Measurements from ENCODE around the gene ATP2B2.
A peak's percentile ranks its signal among the peaks of the same experiment; 100 is the strongest.

Gene ATP2B2

DNA sequence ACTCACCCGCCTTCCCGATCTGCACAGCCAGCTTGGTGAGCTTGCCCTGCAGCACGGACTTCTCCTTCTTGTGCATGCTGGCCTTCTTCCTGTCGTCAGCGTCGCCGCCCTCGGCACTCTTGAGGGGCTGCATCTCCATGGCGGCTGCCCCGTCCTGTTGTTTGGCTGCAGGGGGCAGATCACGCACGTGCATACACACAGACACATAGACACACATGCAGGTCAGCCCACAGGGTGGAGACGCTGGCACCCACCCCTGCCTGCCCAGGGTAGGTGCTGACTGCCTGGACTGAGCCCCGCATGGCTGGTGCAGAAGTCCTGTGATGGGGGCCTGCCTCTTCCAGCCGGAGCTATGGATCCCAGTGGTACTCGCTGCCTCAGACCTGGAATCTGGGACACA is 127.1 kb downstream of the ATP2B2 start:
- H3K27ac ChIP-seq (ENCODE audit: low read depth, low read length) = no peak overlapping the region
- no peak for DNase-seq
- no peaks in the 10 kb centered on the region for H3K79me2 ChIP-seq (ENCODE audit: control insufficient read depth, insufficient read depth, low read length, poor library complexity)
- H3K36me3 ChIP-seq (ENCODE audit: control insufficient read depth in 1 of 2, insufficient read depth in 2 of 2, low read length in 2 of 2) = no peaks in the 10 kb centered on the region
- no peak overlapping the region for H3K23ac ChIP-seq (ENCODE audit: low read length)
- no peak overlapping the region for H3K4me2 ChIP-seq (ENCODE audit: low read length)
- H3K4me3 ChIP-seq (ENCODE audit: low read depth, low read length) = peak overlapping the region; percentile 33
- no peaks in the 10 kb centered on the region for H3K9me3 ChIP-seq (ENCODE audit: insufficient read depth, low read depth, low read length)
- H4K12ac ChIP-seq (ENCODE audit: low read depth, low read length) = no peak overlapping the region
- H2AFZ ChIP-seq (ENCODE audit: insufficient read depth, low read length, poor library complexity) = no peak overlapping the region
- H2BK5ac ChIP-seq (ENCODE audit: low read depth, low read length, poor library complexity) = no peak overlapping the region
- no peaks in the 10 kb centered on the region for H3K4me1 ChIP-seq (ENCODE audit: control insufficient read depth in 1 of 2, insufficient read depth in 2 of 2, low read length in 2 of 2)
- no peak overlapping the region for H2BK120ac ChIP-seq (ENCODE audit: insufficient read depth, low read length, poor library complexity)
- no peak overlapping the region for H4K91ac ChIP-seq (ENCODE audit: low read depth, low read length)
- H3K14ac ChIP-seq (ENCODE audit: low read length) = no peak overlapping the region
- H3K9ac ChIP-seq (ENCODE audit: low read length) = no peak overlapping the region
- no peaks in the 10 kb centered on the region for H3K79me1 ChIP-seq (ENCODE audit: low read length)
- no peak overlapping the region for H2AK5ac ChIP-seq (ENCODE audit: low read length)
- no peak overlapping the region for H3K4ac ChIP-seq (ENCODE audit: low read depth, low read length)
- H3K27me3 ChIP-seq (ENCODE audit: insufficient read depth, low read length) = peaks cover 2% of the 10 kb centered on the region
- no peak overlapping the region for H4K8ac ChIP-seq (ENCODE audit: low read depth, low read length)
- no CpG with 5 or more reads among the region's 16 CpGs for WGBS (ENCODE audit: extremely low coverage, insufficient coverage, insufficient read length)
- H2BK12ac ChIP-seq (ENCODE audit: low read length) = no peak overlapping the region
- no peak overlapping the region for H3K18ac ChIP-seq (ENCODE audit: low read length)

DNA sequence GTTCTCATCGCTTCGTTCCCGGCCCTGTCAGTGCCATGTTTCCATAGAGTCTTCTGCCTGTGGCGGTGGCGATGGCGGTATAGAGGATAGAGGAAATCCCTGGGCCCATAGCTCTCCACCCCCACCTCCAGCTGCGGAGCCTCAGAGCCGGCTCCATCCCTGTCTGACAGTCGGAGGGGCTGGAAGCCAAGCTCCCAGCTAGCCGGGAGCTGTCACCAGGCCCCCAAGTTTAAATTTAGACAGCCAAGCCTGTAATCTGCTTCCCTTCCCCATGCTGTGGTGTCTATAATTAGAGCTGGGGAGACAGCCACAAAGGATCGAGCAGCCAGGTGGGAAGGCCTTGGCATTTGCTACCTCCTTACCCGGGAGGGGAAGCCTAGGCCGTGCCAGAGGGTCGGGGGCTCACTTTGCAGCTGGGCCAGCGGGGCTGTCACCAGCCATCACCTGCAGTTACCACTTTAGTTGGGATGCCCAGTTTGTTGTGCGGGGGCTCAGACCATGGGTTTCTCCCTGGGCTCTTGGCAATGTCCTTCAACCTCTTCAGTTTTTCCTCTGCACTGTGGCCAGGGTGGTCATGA is 128.1 kb downstream of the ATP2B2 start:
- Histone ChIP-seq H2AK5ac (ENCODE audit: low read length) (no peak overlapping the region), H3K79me1 (ENCODE audit: low read length) (no peaks in the 10 kb centered on the region), H2BK12ac (ENCODE audit: low read length) (no peak overlapping the region), H3K9ac (ENCODE audit: low read length) (no peak overlapping the region), H4K91ac (ENCODE audit: low read depth, low read length) (no peak overlapping the region), H2BK120ac (ENCODE audit: insufficient read depth, low read length, poor library complexity) (no peak overlapping the region), H3K9me3 (ENCODE audit: insufficient read depth, low read depth, low read length) (no peaks in the 10 kb centered on the region), H4K12ac (ENCODE audit: low read depth, low read length) (no peak overlapping the region), H2AFZ (ENCODE audit: insufficient read depth, low read length, poor library complexity) (no peak overlapping the region), H3K14ac (ENCODE audit: low read length) (no peak overlapping the region), H3K4me1 (ENCODE audit: control insufficient read depth in 1 of 2, insufficient read depth in 2 of 2, low read length in 2 of 2) (no peaks in the 10 kb centered on the region), H3K79me2 (ENCODE audit: control insufficient read depth, insufficient read depth, low read length, poor library complexity) (no peaks in the 10 kb centered on the region), H3K23ac (ENCODE audit: low read length) (no peak overlapping the region), H3K4ac (ENCODE audit: low read depth, low read length) (no peak overlapping the region), H4K8ac (ENCODE audit: low read depth, low read length) (no peak overlapping the region), H3K4me3 (ENCODE audit: low read depth, low read length) (no peak overlapping the region), H3K36me3 (ENCODE audit: control insufficient read depth in 1 of 2, insufficient read depth in 2 of 2, low read length in 2 of 2) (no peaks in the 10 kb centered on the region), H3K27me3 (ENCODE audit: insufficient read depth, low read length) (peaks cover 2% of the 10 kb centered on the region), H2BK5ac (ENCODE audit: low read depth, low read length, poor library complexity) (no peak overlapping the region), H3K18ac (ENCODE audit: low read length) (no peak overlapping the region), H3K4me2 (ENCODE audit: low read length) (no peak overlapping the region), H3K27ac (ENCODE audit: low read depth, low read length) (no peak overlapping the region)
- DNase-seq = no peak
- WGBS (ENCODE audit: extremely low coverage, insufficient coverage, insufficient read length) = no CpG with 5 or more reads among the region's 16 CpGs

DNA sequence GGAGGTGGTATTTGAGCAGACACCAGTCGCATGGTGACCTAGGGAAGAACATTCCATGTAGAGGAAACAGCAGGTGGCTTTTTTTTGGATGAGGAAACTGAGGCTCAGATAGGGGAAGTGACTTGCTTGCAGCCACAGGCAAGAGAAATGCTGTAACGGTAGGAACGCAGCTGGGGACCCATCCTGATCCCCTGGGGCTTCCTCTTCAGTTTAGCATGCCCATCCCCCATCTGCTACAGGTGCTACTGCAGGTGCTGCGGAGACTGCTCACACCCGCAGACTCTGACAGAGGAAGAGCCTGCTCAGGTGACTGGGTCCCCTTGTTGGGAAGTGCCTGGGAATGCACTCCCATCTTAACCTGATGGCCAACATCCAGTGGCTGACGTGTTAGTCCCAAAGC is 129.0 kb downstream of the ATP2B2 start:
- H2AFZ ChIP-seq (ENCODE audit: insufficient read depth, low read length, poor library complexity) = no peak overlapping the region
- no peak overlapping the region for H4K8ac ChIP-seq (ENCODE audit: low read depth, low read length)
- no peak overlapping the region for H3K23ac ChIP-seq (ENCODE audit: low read length)
- H4K91ac ChIP-seq (ENCODE audit: low read depth, low read length) = no peak overlapping the region
- H3K4ac ChIP-seq (ENCODE audit: low read depth, low read length) = no peak overlapping the region
- H3K36me3 ChIP-seq (ENCODE audit: control insufficient read depth in 1 of 2, insufficient read depth in 2 of 2, low read length in 2 of 2) = no peaks in the 10 kb centered on the region
- H3K9ac ChIP-seq (ENCODE audit: low read length) = no peak overlapping the region
- H3K14ac ChIP-seq (ENCODE audit: low read length) = no peak overlapping the region
- no peaks in the 10 kb centered on the region for H3K79me1 ChIP-seq (ENCODE audit: low read length)
- no peak overlapping the region for H2BK5ac ChIP-seq (ENCODE audit: low read depth, low read length, poor library complexity)
- H3K9me3 ChIP-seq (ENCODE audit: insufficient read depth, low read depth, low read length) = no peaks in the 10 kb centered on the region
- H4K12ac ChIP-seq (ENCODE audit: low read depth, low read length) = no peak overlapping the region
- H3K4me2 ChIP-seq (ENCODE audit: low read length) = no peak overlapping the region
- no peaks in the 10 kb centered on the region for H3K4me1 ChIP-seq (ENCODE audit: control insufficient read depth in 1 of 2, insufficient read depth in 2 of 2, low read length in 2 of 2)
- H2BK12ac ChIP-seq (ENCODE audit: low read length) = no peak overlapping the region
- H3K27ac ChIP-seq (ENCODE audit: low read depth, low read length) = no peak overlapping the region
- WGBS (ENCODE audit: extremely low coverage, insufficient coverage, insufficient read length) = no CpG with 5 or more reads among the region's 6 CpGs
- H2BK120ac ChIP-seq (ENCODE audit: insufficient read depth, low read length, poor library complexity) = no peak overlapping the region
- no peaks in the 10 kb centered on the region for H3K79me2 ChIP-seq (ENCODE audit: control insufficient read depth, insufficient read depth, low read length, poor library complexity)
- DNase-seq = no peak
- no peak overlapping the region for H2AK5ac ChIP-seq (ENCODE audit: low read length)
- H3K18ac ChIP-seq (ENCODE audit: low read length) = no peak overlapping the region
- peaks cover 2% of the 10 kb centered on the region for H3K27me3 ChIP-seq (ENCODE audit: insufficient read depth, low read length)
- H3K4me3 ChIP-seq (ENCODE audit: low read depth, low read length) = no peak overlapping the region

DNA sequence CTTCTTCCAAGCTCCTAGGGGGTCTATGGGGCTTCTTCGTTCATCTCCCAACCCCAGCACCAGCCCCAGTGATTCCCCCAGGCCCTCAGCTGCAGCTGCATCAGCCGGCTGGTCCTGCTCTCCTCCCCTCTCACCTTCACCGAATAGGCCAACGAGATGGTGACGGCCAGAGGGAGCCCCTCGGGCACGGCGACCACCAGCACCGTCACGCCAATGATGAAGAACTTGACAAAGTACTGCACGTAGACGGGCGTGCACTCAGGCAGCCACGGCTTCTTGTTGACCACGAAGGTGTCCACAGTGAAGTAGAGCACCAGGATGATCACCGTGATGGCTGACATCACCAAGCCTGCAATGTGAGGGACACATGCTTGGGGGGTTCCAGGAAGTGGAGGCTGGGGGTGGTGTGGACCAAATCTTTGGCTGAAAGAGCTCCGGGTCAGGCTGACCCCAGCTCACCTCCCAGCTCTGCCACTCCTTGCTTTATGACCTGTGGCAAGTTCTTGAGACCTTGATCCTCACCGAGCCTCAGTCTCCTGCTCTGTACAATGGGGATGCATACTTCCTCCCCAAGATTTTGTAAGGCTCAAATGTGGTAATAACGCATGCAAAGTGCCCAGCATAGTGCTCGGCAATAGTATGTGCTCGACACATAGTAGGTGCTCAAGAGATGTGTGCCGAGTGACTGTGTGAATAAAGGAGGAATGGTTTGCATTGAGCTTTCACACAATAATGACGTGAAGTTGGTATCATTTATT is 129.9 kb downstream of the ATP2B2 start:
- no CpG with 5 or more reads among the region's 23 CpGs for WGBS (ENCODE audit: extremely low coverage, insufficient coverage, insufficient read length)
- H3K4me2 ChIP-seq (ENCODE audit: low read length) = no peak overlapping the region
- H4K8ac ChIP-seq (ENCODE audit: low read depth, low read length) = no peak overlapping the region
- H2AK5ac ChIP-seq (ENCODE audit: low read length) = no peak overlapping the region
- H3K18ac ChIP-seq (ENCODE audit: low read length) = no peak overlapping the region
- no peak overlapping the region for H3K9ac ChIP-seq (ENCODE audit: low read length)
- H2BK5ac ChIP-seq (ENCODE audit: low read depth, low read length, poor library complexity) = no peak overlapping the region
- H3K4me3 ChIP-seq (ENCODE audit: low read depth, low read length) = no peak overlapping the region
- no peak overlapping the region for H3K14ac ChIP-seq (ENCODE audit: low read length)
- no peak overlapping the region for H3K27ac ChIP-seq (ENCODE audit: low read depth, low read length)
- H3K4ac ChIP-seq (ENCODE audit: low read depth, low read length) = no peak overlapping the region
- H3K4me1 ChIP-seq (ENCODE audit: control insufficient read depth in 1 of 2, insufficient read depth in 2 of 2, low read length in 2 of 2) = no peaks in the 10 kb centered on the region
- H3K36me3 ChIP-seq (ENCODE audit: control insufficient read depth in 1 of 2, insufficient read depth in 2 of 2, low read length in 2 of 2) = no peaks in the 10 kb centered on the region
- H4K12ac ChIP-seq (ENCODE audit: low read depth, low read length) = no peak overlapping the region
- H3K9me3 ChIP-seq (ENCODE audit: insufficient read depth, low read depth, low read length) = peaks cover 3% of the 10 kb centered on the region
- no peak overlapping the region for H2AFZ ChIP-seq (ENCODE audit: insufficient read depth, low read length, poor library complexity)
- H2BK120ac ChIP-seq (ENCODE audit: insufficient read depth, low read length, poor library complexity) = no peak overlapping the region
- H3K23ac ChIP-seq (ENCODE audit: low read length) = no peak overlapping the region
- no peaks in the 10 kb centered on the region for H3K79me1 ChIP-seq (ENCODE audit: low read length)
- H3K27me3 ChIP-seq (ENCODE audit: insufficient read depth, low read length) = peaks cover 2% of the 10 kb centered on the region
- no peaks in the 10 kb centered on the region for H3K79me2 ChIP-seq (ENCODE audit: control insufficient read depth, insufficient read depth, low read length, poor library complexity)
- no peak for DNase-seq
- no peak overlapping the region for H2BK12ac ChIP-seq (ENCODE audit: low read length)
- H4K91ac ChIP-seq (ENCODE audit: low read depth, low read length) = no peak overlapping the region
